Measurements from ENCODE around the gene HDAC10.

GRCh38 chr22:50204571-50204970 lies 46.5 kb downstream of the HDAC10 start:
- TF ChIP-seq CTCF (IDR thresholded peaks at IDR 0.05) (no peak), POLR2A (IDR thresholded peaks at IDR 0.05) (no peak), POLR2AphosphoS5 (IDR thresholded peaks at IDR 0.05) (no peak), EP300 (IDR thresholded peaks at IDR 0.05; ENCODE audit: low read depth) (no peak)
